GM18870 (cell line): ENCODE measurements around the gene CD320.

Source experiments
- ATAC-seq: cut with Tn5 transposase; IDR thresholded peaks from one replicate; pipeline ENCODE4 v1.9.1; 2021; ENCODE audit warnings: moderate library complexity; ENCODE audit not compliant: unreplicated experiment

The CD320 gene

DNA sequence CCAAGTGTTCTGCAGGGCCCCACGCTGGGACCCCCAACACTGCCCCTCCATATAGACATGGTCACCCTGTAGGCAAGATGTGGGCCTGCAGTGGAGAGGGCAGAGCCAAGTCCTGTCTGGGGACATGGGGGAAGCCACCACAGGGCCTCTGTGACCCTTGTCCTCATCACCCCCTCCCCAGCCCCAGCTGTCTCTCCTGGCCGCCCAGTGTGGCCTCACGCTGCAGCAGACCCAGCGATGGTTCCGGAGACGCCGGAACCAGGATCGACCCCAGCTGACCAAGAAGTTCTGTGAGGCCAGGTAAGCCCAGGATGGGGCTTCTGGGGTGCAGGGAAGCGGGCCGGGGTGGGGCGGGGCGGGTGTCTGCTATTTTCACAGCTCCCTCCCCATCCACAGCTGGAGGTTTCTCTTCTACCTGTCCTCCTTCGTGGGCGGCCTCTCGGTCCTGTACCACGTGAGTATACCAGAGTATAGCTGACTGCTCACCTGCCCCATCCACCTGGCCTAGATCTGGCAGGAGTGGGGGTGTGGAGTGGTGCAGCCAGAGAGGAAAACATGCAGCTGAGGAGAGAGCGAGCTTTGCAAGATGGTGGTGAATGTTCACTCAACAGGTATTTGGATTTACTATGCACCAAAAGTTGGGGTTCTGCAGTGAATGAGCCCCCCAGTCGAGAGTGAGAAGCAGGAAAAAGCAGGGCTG, 52.6 kb downstream of the CD320 start:
- no peak for ATAC-seq

GRCh38 chr19:8254286-8255001, 53.7 kb downstream of the CD320 start:
- no peak for ATAC-seq

- no peak for ATAC-seq
Measured at GRCh38 chr19:8253678-8254077, 54.5 kb downstream of the CD320 start.

- no peak for ATAC-seq
Measured at GRCh38 chr19:8252922-8253589, 55.1 kb downstream of the CD320 start.
